ENCODE measurements around the gene CCDC142. TPM values are rescaled to one million over a fixed set of nuclear protein-coding genes. Genes with fewer than 3 reads are reported as not detected.

CCDC142 gene
- total and polyA plus RNA-seq, 4 donors: 5.1 to 28.3 (median 10.8) TPM

- H3K4me3 ChIP-seq (ENCODE audit: low read depth in 1 of 3, low read length in 3 of 3): no peak overlapping the region
- H3K9ac ChIP-seq (ENCODE audit: low read depth in 1 of 2, low read length in 2 of 2): no peak overlapping the region
- H3K4me1 ChIP-seq (ENCODE audit: control insufficient read depth in 4 of 4, insufficient read depth in 4 of 4, low read length in 3 of 4): peaks cover 9 to 29% (median 20%) of the 10 kb centered on the region in 4 donors
- no peak for DNase-seq (ENCODE audit: low spot score)
- H3K27me3 ChIP-seq (ENCODE audit: control insufficient read depth in 4 of 4, insufficient read depth in 4 of 4, low read length in 3 of 4): peaks cover 4 to 20% (median 9%) of the 10 kb centered on the region in 4 donors
- peaks cover 0 to 6% (median 2%) of the 10 kb centered on the region in 4 donors for H3K36me3 ChIP-seq (ENCODE audit: control insufficient read depth in 4 of 4, insufficient read depth in 3 of 4, low read depth in 1 of 4, low read length in 3 of 4)
- 80% methylated on average over 4 of the region's 4 CpGs for WGBS
- TF ChIP-seq FOXA1 (IDR thresholded peaks at IDR 0.05) (no peak), RAD21 (IDR thresholded peaks at IDR 0.05) (no peak), JUND (IDR thresholded peaks at IDR 0.05) (no peak), ATF3 (IDR thresholded peaks at IDR 0.05) (no peak), RXRA (IDR thresholded peaks at IDR 0.05) (no peak), ZBTB33 (IDR thresholded peaks at IDR 0.05) (no peak), NR2F2 (IDR thresholded peaks at IDR 0.05) (no peak), FOXA2 (IDR thresholded peaks at IDR 0.05) (no peak), EGR1 (IDR thresholded peaks at IDR 0.05; ENCODE audit: low read depth in 2 of 2) (no peak), YY1 (IDR thresholded peaks at IDR 0.05) (no peak), GABPA (IDR thresholded peaks at IDR 0.05 in 1 of 2, conservative IDR thresholded peaks at IDR 0.05 in 1 of 2) (no peak), SP1 (IDR thresholded peaks at IDR 0.05) (no peak), HNF4A (conservative IDR thresholded peaks at IDR 0.05) (no peak), HNF4G (IDR thresholded peaks at IDR 0.05) (no peak), TAF1 (conservative IDR thresholded peaks at IDR 0.05) (no peak)
- TF ChIP-seq, protein P1, sequence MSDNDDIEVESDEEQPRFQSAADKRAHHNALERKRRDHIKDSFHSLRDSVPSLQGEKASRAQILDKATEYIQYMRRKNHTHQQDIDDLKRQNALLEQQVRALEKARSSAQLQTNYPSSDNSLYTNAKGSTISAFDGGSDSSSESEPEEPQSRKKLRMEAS (IDR thresholded peaks at IDR 0.05): no peak
- TF ChIP-seq, protein P2, sequence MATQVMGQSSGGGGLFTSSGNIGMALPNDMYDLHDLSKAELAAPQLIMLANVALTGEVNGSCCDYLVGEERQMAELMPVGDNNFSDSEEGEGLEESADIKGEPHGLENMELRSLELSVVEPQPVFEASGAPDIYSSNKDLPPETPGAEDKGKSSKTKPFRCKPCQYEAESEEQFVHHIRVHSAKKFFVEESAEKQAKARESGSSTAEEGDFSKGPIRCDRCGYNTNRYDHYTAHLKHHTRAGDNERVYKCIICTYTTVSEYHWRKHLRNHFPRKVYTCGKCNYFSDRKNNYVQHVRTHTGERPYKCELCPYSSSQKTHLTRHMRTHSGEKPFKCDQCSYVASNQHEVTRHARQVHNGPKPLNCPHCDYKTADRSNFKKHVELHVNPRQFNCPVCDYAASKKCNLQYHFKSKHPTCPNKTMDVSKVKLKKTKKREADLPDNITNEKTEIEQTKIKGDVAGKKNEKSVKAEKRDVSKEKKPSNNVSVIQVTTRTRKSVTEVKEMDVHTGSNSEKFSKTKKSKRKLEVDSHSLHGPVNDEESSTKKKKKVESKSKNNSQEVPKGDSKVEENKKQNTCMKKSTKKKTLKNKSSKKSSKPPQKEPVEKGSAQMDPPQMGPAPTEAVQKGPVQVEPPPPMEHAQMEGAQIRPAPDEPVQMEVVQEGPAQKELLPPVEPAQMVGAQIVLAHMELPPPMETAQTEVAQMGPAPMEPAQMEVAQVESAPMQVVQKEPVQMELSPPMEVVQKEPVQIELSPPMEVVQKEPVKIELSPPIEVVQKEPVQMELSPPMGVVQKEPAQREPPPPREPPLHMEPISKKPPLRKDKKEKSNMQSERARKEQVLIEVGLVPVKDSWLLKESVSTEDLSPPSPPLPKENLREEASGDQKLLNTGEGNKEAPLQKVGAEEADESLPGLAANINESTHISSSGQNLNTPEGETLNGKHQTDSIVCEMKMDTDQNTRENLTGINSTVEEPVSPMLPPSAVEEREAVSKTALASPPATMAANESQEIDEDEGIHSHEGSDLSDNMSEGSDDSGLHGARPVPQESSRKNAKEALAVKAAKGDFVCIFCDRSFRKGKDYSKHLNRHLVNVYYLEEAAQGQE (IDR thresholded peaks at IDR 0.05): no peak
- TF ChIP-seq, protein P3, sequence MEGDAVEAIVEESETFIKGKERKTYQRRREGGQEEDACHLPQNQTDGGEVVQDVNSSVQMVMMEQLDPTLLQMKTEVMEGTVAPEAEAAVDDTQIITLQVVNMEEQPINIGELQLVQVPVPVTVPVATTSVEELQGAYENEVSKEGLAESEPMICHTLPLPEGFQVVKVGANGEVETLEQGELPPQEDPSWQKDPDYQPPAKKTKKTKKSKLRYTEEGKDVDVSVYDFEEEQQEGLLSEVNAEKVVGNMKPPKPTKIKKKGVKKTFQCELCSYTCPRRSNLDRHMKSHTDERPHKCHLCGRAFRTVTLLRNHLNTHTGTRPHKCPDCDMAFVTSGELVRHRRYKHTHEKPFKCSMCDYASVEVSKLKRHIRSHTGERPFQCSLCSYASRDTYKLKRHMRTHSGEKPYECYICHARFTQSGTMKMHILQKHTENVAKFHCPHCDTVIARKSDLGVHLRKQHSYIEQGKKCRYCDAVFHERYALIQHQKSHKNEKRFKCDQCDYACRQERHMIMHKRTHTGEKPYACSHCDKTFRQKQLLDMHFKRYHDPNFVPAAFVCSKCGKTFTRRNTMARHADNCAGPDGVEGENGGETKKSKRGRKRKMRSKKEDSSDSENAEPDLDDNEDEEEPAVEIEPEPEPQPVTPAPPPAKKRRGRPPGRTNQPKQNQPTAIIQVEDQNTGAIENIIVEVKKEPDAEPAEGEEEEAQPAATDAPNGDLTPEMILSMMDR (IDR thresholded peaks at IDR 0.05; ENCODE audit: low read depth, low read length, missing input control): no peak
- H3K27ac ChIP-seq (ENCODE audit: low read depth in 1 of 2, low read length in 2 of 2): no peak overlapping the region
- no peaks in the 10 kb centered on the region for H3K9me3 ChIP-seq (ENCODE audit: control insufficient read depth in 4 of 4, low read length in 3 of 4)
Observed at GRCh38 chr2:74510272-74510671, 27.5 kb upstream of the CCDC142 start.

Data from liver (tissue), 9 donors.